CD4-positive, alpha-beta T cell treated with Interferon alpha-2 for 1 hour (primary cell): Measurements from ENCODE around the gene DOC2A.

Experiments used
- DNase-seq, 2 donors: peaks; one replicate each; pipeline ENCODE4 v3.0.0-alpha.2; 2020 to 2022

Gene DOC2A

GRCh38 chr16:29987371-29988085 is 23.3 kb downstream of the DOC2A start:
- DNase-seq: no peak

GRCh38 chr16:29986931-29987330 is 23.9 kb downstream of the DOC2A start:
- no peak for DNase-seq

- DNase-seq: no peak
These were observed 24.6 kb downstream of the DOC2A start for GRCh38 chr16:29986231-29986630.

GRCh38 chr16:29985271-29985811 is 25.5 kb downstream of the DOC2A start:
- no peak for DNase-seq

GRCh38 chr16:29984764-29985147 is 26.1 kb downstream of the DOC2A start:
- no peak for DNase-seq

GRCh38 chr16:29984137-29984763 is 26.6 kb downstream of the DOC2A start:
- no peak for DNase-seq

GRCh38 chr16:29983420-29984136 is 27.2 kb downstream of the DOC2A start:
- no peak for DNase-seq

GRCh38 chr16:29982560-29983419 is 28.0 kb downstream of the DOC2A start:
- no peak for DNase-seq

- DNase-seq: no peak
These were observed 32.1 kb downstream of the DOC2A start for GRCh38 chr16:29978564-29979270.

GRCh38 chr16:29978081-29978480 is 32.7 kb downstream of the DOC2A start:
- DNase-seq: no peak

- DNase-seq: no peak
These were observed 33.6 kb downstream of the DOC2A start for GRCh38 chr16:29977063-29977825.

- no peak for DNase-seq
These were observed 34.9 kb downstream of the DOC2A start for GRCh38 chr16:29975811-29976511.

- no peak for DNase-seq
These were observed 35.7 kb downstream of the DOC2A start for GRCh38 chr16:29975134-29975538.

- DNase-seq: peak; percentile 23 to 41
These were observed 36.3 kb downstream of the DOC2A start for GRCh38 chr16:29974291-29975133.

GRCh38 chr16:29973384-29974246 is 37.2 kb downstream of the DOC2A start, which contains the start of gene TAOK2:
TAOK2 (plus strand) TSS chr16:29973868; CDS start chr16:29977773, 3,905 bp downstream.
- DNase-seq: peak; percentile 98 to 99

GRCh38 chr16:29972992-29973383 is 37.8 kb downstream of the DOC2A start:
- no peak for DNase-seq

- no peak for DNase-seq
These were observed 38.3 kb downstream of the DOC2A start for GRCh38 chr16:29972500-29972899.

GRCh38 chr16:29971304-29971703 is 39.5 kb downstream of the DOC2A start:
- no peak for DNase-seq

- DNase-seq: no peak
These were observed 42.6 kb downstream of the DOC2A start for GRCh38 chr16:29968205-29968604.
